ENCODE results near the gene ETNK2.

Gene ETNK2

DNA sequence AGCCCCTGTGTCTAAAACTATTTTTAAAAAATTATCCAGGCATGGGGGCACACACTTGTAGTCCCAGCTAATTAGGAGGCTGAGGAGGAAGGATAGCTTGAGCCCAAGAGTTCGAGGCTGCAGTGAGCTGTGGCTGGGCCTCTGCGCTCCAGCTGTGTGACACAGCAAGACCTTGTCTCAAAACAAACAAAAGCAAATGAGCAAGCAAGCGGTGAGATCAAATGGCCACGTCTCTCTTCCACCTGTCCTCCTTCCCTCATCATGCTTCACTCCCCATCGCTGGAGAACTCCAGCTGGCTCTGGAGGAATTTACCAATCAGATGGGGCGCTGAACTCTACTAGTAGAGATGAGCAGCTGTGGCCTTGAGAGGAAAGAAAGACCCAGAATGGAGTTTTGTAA is 28.3 kb upstream of the ETNK2 start:
- DNase-seq: no peak
- H3K36me3 ChIP-seq (replicated peaks): no peaks in the 10 kb centered on the region
- in situ Hi-C loops (cut with HindIII; ENCODE audit: low pct_ligation_motif_present, low sequenced_read_pairs): no loop called here
- H3K27me3 ChIP-seq (replicated peaks): no peaks in the 10 kb centered on the region
- no peak overlapping the region for H3K27ac ChIP-seq
- H3K4me3 ChIP-seq (ENCODE audit: low read depth, low read length): no peak overlapping the region
- TF ChIP-seq, protein P1, sequence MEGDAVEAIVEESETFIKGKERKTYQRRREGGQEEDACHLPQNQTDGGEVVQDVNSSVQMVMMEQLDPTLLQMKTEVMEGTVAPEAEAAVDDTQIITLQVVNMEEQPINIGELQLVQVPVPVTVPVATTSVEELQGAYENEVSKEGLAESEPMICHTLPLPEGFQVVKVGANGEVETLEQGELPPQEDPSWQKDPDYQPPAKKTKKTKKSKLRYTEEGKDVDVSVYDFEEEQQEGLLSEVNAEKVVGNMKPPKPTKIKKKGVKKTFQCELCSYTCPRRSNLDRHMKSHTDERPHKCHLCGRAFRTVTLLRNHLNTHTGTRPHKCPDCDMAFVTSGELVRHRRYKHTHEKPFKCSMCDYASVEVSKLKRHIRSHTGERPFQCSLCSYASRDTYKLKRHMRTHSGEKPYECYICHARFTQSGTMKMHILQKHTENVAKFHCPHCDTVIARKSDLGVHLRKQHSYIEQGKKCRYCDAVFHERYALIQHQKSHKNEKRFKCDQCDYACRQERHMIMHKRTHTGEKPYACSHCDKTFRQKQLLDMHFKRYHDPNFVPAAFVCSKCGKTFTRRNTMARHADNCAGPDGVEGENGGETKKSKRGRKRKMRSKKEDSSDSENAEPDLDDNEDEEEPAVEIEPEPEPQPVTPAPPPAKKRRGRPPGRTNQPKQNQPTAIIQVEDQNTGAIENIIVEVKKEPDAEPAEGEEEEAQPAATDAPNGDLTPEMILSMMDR (IDR thresholded peaks at IDR 0.05; ENCODE audit: low read depth, low read length, missing control alignments): no peak

DNA sequence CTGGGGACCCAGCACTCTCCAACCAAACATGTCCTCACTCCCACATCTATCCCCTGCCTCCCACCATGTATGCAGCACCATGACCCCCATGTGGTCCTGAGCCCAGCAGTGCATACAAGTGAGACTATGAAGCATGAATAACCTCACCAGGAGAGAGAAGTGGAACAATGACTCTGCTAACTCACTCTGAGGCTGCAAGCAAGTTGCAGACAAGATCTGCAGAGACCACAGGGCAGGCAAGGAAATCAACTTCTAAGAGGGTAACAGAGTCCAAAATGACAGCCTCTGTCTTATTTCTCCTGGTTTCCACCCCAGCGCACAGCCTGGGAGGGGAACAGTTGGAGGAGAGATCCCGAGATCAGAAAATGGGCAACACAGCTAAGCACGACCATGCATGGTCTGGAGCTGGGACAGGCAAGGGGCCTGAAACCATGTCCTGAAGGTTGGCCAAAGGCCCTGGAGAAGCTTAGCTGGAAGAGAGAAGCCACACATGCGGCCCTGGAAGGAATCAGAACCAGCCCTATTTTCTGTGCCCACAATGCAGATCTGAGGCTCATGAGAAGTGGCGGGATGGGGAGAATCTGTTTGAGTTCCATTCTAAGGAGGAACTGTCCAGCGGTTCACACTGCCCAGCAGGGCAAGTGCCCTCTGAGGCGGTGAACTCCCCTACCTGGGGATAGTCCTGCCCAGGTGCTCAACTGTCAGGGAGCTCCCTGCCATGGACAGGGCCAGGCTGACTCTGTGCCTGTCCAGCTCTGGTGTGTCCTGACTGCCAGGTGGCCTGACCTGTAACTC is 26.8 kb upstream of the ETNK2 start:
- no peak for DNase-seq
- Histone ChIP-seq H3K36me3 (replicated peaks) (no peaks in the 10 kb centered on the region), H3K27me3 (replicated peaks) (no peaks in the 10 kb centered on the region), H3K4me3 (ENCODE audit: low read depth, low read length) (no peak overlapping the region), H3K27ac (no peak overlapping the region)
- TF ChIP-seq, protein P1 (IDR thresholded peaks at IDR 0.05; ENCODE audit: low read depth, low read length, missing control alignments): no peak
- in situ Hi-C loops (cut with HindIII; ENCODE audit: low pct_ligation_motif_present, low sequenced_read_pairs): no loop called here

DNA sequence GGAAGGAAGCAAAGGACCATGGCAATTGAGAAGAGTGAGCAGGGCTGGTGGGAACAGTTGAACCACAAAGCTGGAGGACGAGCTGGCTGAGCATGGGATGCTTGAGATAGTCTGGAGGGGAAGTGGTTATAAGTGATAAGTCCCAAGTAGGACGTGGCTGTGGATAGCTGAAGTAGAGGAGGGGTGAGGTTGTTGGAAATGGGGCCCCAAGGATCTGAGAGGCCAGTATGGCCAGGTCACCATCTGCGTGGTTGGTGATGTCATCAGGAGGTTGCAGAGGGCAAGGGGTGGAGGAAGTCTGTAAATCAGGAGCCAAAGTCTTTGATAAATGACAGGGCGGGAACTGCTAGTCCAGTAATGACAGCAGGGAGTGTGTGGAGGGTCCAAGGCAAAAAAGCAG is 25.3 kb upstream of the ETNK2 start:
- Histone ChIP-seq H3K4me3 (ENCODE audit: low read depth, low read length) (no peak overlapping the region), H3K27me3 (replicated peaks) (no peaks in the 10 kb centered on the region), H3K36me3 (replicated peaks) (no peaks in the 10 kb centered on the region), H3K27ac (no peak overlapping the region)
- TF ChIP-seq, protein P1 (IDR thresholded peaks at IDR 0.05; ENCODE audit: low read depth, low read length, missing control alignments): no peak
- in situ Hi-C loops (cut with HindIII; ENCODE audit: low pct_ligation_motif_present, low sequenced_read_pairs): no loop called here
- no peak for DNase-seq

DNA sequence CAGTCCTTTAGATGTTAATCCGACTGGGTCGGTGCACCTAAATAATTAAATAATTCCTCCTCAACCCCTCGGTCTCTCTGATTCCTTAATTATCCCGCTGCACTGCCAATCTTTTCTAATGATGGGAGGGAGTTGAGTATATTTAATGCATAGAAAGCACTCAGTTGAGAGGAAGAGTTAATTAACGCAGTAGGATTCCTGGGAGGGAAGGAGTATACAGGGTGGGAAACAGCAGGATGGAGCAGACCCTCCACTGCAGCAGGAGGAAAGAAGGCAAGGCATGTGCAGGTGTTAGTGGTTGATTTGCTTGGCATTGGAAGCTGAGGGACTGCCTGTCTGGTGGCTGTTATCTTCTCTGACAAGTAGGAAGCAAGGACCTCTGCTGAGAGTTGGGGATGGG is 24.2 kb upstream of the ETNK2 start:
- no peak for DNase-seq
- H3K27me3 ChIP-seq (replicated peaks): no peaks in the 10 kb centered on the region
- H3K4me3 ChIP-seq (ENCODE audit: low read depth, low read length): no peak overlapping the region
- no peak overlapping the region for H3K27ac ChIP-seq
- in situ Hi-C loops (cut with HindIII; ENCODE audit: low pct_ligation_motif_present, low sequenced_read_pairs): no loop called here
- TF ChIP-seq, protein P1 (IDR thresholded peaks at IDR 0.05; ENCODE audit: low read depth, low read length, missing control alignments): no peak
- H3K36me3 ChIP-seq (replicated peaks): no peaks in the 10 kb centered on the region

DNA sequence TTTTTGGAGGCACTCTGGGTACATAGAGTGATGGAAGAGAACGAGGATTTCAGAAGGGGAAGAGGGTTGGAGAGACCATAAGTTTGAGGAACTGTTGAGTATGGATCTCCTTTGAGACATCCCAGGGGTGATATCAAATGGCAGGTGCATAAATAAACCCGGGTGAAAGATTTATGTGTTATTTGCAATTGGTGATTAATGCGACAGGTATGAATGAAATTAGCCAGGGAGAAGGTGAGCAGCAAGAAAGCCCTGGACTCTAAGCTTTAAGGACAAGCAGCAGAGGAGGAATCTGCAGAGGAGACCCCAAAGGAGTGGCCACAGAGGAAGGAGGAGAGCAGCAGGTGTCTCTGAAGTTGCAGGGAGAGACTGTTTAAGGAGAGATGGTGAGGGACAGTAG is 23.1 kb upstream of the ETNK2 start:
- no peak overlapping the region for H3K4me3 ChIP-seq (ENCODE audit: low read depth, low read length)
- in situ Hi-C loops (cut with HindIII; ENCODE audit: low pct_ligation_motif_present, low sequenced_read_pairs): loop anchor here (25.0 kb wide), 1 partner anchor 187 kb away; the partner anchor contains the start of gene PLEKHA6
- no peaks in the 10 kb centered on the region for H3K27me3 ChIP-seq (replicated peaks)
- no peaks in the 10 kb centered on the region for H3K36me3 ChIP-seq (replicated peaks)
- DNase-seq: no peak
- no peak overlapping the region for H3K27ac ChIP-seq
- TF ChIP-seq, protein P1 (IDR thresholded peaks at IDR 0.05; ENCODE audit: low read depth, low read length, missing control alignments): no peak
